IPS DF 4.7 (cell line): ENCODE measurements around the gene GJB6.
"Not testable (repeated sequence)": the region's sequence is repeated elsewhere in the genome, so short reads cannot be mapped to it uniquely, and the experiment has no call there.

Experiments used
- DNase-seq: peaks from one replicate; pipeline ENCODE4 v3.0.0-alpha.2; 2013; ENCODE audit warnings: low spot score; ENCODE audit errors: extremely low read depth

GJB6 gene

DNA sequence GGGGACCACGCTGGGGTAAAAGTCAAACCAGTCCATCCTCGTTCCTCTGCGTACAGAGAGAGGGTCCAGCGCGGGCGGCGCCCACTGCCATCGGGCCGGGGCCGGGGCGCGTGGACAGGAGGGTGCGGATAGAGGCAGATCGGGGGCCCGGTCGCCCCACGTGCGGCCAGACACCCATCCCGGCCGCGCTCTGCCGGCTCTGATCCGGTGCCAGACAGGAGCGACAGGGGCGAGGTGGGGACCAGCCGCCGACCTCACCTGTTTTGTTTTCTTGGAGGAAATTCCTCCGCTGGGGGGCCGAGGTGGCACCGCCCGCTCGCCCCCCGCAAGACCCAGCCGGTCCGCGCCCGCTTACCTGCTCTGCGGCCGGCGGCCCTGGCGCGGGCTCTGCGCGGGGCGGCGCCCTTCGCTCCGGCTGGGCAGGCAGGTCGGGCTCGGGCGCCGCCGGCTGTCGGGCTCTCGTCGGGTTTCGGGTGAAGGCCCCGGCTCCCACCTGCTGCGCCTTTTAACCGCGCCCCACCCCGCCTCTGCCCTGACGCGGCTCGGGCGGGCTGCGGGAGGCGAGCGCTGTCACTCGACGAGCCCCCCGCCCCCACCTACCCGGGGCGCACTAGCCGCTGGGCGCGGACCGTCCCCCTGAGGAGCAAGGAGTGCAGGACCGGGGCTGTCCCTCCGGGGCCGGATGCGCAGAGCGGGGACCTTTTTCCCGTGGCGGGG, at the start of gene GJB6:
Gene GJB6 (minus strand): TSS at position 481 of the 717 bp plus-strand sequence. CDS start 8,839 bp downstream, outside the sequence.
- DNase-seq, result no peak

DNA sequence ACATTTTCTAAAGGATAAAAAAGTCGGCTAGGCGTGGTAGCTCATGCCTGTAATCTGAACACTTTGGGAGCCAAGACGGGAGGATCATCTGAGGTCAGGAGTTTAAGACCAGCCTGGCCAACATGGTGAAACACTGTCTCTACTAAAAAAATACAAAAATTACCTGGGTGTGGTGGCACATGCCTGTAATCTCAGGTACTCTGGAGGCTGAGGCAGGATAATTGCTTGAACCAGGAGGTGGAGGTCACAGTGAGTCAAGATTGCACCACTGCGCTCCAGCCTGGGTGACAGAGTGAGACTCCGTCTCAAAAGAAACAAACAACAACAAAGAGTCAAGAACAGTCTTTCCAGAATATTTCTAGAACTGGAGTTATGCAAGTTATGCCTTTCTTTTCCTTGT, 44.8 kb upstream of the GJB6 start:
- DNase-seq, result not testable (repeated sequence)

DNA sequence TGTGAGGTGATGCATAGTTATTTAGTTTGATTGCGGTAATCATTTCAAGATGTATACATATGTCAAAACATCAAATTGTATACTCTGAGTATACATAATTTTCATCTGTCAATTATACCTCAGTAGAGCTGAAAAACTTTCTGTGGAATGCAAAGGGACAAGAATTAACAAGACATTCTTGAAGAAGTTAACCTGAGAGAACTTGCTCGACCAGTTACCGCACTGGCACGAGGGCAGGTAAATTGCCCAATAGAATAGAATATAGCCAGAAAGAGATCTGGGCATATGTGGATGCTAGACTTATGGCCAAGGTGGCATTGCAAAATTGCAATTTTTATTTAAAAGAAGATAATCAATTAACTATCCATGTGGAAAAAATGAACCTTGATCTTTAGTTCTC, 42.3 kb upstream of the GJB6 start:
- DNase-seq, result no peak

DNA sequence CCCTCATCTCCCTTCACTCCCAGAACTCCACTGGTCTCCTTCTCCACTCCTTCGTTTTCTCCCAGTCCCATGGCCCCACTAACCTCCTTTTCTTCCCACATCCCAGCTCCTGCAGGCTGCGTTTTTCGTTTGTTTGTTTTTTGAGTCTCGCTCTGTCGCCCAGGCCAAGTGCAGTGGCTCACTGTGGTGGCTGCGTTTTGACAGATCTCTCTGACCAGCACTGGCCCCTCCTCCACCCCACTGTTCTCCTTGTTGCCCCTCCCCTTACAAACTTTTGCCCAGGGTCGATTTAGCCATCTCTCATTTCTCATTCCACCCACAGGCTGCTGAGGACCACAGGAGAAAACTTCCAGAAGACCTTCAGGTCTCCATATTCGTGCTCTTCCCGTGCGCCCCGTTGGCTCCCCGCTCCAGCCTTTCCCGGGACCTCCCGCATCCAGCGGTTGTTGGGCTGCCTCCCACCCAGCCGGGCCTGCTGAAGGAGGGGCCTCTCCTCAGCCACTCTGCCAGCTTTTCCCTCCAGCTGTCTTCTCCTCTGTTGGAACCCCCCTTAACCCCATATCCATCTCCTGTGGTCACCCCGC, 40.6 kb upstream of the GJB6 start:
- no peak for DNase-seq

DNA sequence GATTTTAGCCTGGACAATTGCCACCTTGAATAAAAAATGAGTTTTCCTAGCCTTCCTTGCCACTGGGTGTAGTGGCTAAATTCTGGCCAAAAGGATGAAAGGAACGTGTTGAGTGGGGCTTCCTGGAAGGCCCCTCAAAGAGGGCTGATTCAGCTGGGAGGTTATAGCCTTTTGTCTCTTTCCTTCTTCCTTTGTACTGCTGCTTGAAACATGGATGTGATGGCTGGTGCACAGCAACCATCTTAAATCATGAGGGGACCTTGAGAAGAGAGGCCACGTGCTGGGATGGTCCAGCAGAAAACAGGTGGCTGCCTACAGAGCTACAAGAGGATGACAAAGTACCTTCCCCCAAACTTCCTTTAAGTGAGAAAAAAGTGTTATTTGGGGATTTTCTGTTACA, 40.0 kb upstream of the GJB6 start:
- DNase-seq, result no peak

DNA sequence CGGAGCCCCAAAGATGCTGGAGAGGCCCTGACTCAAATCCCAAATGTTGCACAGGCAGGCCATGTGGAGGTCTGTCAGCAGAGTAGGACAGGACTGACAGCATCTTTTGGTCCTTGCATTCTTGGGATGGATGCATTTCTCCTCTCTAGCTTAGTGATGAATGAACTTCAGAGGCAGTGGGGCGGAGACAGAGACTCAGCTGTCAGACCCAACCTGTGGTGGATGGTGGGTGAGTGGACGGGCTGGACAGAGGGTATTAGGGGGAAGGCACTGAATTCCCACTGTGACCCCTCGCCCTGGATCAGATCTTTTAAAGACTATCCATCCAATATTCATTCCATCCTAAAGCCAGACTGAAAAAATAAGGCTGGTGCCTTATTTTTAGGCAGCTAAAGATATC, 39.3 kb upstream of the GJB6 start:
- DNase-seq, result no peak

DNA sequence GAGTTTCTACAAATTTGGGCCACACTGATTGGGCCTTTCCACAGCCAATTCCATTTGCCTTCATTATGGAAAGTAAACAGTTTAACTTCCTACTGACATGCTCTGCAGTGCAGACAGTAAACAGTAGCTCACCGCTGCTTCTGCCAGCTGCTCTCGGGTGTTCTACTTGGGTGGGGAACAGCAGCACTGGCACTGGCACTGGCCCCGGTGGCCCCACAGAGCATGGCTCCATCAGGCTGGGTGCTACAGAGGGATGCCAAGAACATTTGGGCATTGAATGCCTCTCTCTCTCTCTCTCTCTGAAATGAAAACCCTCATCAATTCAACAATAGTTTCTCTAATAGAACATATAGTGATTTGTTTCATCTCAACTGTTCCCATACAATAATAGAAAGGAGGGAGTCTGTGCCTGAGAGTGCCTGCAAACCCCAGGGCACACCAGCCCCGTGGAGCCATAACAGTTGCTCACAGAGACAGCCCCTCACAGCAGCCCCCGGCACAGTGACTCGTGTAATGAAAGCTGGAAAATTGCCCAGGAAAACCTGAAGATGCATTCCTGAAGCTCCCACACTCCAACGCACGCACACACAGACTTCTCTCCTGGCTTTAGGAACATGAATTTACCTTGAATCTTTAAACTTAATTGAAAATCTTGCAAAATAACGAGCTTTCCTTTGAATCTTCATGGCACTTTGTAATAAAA, 38.2 kb upstream of the GJB6 start:
- no peak for DNase-seq

DNA sequence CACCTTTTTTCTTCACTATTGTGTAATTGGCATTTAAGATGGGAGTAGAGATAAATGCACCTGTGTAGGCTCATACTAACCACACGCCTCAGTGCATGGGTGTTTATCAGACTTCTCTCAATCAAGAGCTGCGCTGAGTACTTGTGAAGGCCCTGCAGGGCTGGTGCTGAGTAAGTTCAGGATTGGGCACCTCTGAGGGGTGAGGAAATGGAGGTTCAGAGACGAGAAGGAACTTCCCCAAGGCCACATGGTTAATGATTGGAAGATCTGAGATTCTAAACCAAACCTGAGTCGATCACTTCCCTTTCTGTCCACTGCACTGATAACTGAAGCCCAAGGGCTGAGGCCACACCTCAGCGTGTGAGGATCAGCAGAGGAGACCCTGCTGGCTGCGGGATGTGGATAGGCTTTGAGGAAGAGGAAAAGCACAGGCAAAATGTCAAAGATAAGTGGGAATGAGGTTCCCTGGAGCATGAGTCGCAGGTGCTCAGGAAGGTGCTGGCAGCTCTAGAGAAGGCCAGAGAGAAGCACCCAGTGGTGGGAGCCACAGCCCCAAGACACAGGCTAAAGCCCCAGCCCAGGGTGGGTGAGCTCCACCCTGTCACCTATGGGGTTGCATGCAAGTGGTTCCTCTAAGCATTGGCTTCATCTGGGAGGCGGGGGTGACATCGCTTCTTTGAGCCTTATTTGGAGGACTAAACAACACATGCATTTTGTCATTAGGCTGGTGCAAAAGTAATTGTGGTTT, 32.3 kb upstream of the GJB6 start:
- DNase-seq, result no peak

DNA sequence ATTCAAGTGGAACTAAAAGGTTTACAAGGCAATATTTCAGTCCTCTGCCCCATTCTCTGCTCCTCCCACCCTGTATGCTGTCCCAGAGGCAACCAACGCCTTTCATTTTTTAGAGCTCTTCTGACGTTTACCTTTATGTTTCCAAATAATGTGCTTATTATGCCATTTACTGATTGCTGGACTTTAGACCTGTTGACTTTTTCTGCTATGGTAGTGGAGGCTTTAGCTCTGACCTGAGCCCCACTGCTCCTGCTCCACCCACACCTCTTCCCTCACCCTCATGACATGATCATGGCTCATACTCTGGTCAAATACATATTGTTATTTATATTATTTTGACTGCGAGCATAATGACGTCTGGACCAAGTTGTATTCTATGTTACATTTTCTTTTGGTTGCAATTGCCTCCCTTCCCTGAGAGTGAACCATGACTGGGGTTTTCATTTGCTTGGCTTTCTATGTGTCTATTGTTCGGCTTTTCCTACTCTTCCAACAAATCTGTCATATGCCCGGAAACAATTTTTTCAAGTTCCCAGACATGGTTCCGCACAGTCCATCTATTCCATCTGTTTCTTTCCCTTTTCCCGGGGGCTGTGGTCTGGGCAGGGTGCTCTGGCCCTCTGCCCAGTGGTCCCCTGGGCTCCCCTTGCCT, 31.4 kb upstream of the GJB6 start:
- no peak for DNase-seq

DNA sequence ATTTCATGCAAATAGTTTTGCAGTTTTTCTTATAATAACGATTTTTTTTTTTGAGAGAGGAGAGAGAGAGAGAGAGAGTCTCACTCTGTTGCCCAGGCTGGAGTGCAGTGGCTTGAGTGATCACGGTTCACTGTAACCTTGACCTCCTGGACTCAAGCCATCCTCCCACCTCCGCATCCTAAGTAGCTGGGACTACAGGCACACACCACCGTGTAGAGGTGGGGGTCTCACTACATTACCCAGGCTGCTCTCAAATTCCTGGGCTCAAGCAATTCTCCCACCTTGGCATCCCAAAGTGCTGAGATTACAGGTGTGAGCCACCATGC, 26.8 kb upstream of the GJB6 start:
- no peak for DNase-seq

DNA sequence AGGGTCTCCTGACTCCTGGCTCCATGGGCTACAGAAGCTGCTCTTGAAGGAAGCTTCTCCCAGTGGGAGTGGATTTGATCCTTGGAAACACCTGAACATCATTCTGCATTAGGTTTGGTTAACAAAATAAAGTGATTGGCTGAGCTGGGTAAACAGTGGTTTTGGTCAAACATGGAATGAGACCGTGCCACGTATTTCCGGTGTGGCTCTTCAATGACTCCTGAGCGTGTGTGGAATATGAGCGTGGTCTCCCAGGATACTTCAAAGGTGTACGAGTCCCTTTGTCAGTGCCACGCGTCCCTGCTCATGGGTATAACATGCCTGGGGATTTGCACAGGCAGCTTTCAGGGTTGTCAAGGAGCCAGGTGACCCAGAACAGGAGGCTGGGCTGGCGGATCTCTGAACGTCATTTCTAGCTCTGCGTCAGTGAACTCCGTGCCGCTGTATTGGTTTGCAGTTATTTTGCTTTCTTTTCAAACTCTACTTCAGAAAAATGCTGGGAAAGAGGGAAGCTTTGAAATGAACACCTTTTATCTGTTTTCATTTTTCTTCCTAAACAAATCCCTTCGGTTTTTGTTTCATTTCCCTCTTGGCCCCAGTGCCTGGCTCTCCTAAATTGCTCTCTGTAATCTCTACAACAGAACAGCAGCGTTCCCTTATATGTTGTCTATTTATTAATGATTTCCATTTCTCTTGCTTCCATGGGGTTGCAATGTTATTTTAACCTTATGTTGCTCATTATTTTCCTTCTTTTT, 26.3 kb upstream of the GJB6 start:
- no peak for DNase-seq

DNA sequence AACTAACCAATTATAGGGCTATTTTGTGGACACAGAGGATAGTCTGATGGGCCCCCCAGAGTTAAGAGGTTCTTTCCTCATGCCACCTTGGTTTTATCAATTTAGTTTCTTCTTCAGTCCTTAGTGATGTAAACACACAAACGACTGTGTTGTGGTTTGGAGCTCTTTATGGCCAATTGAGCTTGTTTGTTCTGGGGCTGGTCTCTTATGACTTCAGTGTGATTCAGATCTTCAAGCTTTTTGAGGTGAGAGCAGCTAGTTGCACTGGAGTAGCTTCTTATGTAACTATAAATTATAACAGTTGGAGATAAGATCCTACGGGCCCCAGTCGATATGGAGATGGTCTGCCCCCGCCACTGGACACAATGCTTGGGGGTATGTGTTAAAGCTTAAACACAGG, 22.0 kb upstream of the GJB6 start:
- DNase-seq, result no peak

DNA sequence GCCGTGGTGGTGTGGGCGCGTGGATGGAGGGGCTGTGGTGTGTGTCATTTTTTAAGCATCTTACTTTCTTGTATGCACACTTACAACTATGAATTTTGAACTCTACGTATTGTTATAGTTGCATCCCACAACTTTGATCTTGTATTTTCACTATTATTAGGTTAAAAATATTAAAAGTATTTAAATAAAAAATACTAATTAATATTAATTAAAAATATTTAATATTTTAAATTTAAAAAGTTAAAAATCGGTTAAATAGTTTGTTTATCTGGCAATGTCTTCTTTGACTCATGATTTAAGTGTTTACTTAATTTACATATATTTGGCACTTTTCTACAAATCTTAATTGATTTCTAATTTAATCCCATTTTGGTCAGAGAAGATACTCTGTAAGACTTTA, 17.8 kb upstream of the GJB6 start:
- no peak for DNase-seq

DNA sequence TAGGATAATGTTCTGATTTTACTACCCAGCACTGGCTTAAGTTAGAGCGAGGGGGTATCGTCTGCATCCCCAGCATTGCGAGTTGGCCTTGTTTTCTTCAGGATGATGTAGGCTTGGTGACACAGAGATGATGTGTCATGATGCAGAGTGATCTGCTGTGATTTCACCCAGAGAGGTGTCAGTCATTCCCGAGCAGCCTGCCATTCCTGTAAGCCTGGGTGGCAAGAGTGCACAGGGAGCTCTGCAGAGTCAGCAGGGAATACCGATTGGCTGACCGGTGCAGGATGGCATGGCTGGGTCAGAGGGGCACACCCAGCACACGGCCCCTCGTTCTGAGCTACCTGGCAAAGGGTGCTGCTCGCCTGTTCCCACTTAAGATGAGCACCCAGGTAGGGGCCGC, 15.8 kb upstream of the GJB6 start:
- no peak for DNase-seq

DNA sequence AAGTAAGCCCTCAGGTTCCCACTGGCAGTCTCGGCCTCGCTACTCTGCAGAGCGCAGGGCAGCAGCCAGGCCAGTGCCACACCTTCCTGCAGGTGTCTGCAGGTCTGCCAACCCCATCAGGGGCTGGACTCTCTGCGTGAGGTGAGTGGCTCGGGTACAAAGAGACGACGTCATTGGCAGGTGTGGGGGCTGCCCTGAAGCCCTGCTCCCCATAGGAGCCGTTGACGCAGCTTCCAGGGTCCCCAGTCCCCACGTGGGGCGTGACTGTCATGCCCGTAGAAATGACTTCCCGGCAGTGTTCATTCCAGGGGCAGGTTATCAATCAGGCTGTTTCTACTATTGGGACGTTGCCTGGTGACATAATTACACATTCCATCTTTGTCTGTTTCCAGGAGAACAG, 15.3 kb upstream of the GJB6 start:
- no peak for DNase-seq

DNA sequence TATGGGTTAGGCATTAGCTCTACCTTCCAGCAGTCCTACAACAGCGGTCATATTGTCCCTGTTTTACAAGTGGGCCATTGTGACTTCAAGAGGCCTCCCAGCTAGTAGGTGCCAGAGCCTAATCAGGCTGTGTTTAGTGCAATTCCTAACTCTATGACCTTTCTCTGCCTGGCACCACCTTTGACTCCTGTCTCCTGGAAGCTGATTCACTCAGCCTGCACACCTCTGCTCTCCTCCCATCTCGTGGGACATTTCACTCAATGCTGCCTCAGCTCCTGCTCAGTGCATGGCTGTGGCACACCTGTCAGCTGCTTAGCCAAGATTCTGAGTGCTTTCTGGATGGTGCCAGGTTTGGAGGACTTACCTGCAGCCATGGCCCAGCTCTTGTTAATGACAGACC, 9.5 kb upstream of the GJB6 start:
- DNase-seq, result no peak

DNA sequence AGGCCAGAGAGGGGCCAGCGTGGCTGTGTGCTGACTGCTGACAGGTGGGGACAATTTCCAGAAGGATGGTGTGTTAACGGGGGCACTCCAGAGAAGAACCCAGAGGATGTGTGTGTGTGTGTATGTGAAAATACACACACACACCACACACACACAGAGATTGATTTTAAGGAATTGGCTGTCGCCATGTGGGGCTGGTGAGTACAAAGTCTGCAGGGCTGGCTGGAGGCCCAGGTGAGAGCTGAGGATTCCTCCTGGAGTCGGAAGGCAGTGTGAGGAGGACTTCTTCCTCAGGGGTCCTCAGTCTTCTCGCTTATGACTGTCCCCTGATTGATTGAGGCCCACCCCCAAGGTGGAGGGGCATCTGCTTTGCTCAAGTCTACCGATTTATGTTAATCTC, 7.6 kb upstream of the GJB6 start:
- no peak for DNase-seq

DNA sequence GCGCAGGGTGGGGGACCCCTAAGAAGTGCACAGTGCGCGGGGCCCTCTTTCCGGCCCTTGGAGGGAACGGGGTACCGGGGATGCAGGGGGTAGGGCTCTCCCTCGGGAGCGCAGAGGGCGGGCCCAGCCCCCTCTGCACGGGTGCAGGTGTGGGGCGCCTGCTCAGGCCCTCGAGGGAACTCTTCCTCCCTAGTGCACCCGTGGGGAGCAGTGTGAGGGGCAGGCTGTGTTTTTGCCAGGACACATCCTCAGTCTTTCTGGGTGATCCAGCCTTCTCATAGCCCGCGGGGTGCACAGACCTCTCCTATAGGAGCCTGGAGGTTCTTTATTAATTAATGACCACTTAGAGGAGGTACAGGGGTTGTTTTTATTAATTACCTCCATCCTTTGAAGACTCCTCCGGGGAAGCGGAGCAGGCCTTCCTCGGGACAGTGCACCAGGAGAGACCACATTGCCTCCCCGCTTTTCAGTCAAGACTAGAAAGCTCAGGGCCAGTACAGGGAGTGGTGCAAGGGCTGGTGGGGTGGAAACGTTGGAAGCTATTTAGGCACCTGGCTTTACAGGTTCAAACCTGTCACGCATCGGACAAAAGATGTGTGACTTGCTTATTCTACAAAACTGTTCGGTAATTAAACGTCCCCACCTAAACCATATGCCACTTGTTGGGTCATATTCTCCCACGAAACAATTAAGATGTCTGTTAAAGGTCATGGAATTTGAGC, 598 bp upstream of the GJB6 start:
- DNase-seq, result no peak

DNA sequence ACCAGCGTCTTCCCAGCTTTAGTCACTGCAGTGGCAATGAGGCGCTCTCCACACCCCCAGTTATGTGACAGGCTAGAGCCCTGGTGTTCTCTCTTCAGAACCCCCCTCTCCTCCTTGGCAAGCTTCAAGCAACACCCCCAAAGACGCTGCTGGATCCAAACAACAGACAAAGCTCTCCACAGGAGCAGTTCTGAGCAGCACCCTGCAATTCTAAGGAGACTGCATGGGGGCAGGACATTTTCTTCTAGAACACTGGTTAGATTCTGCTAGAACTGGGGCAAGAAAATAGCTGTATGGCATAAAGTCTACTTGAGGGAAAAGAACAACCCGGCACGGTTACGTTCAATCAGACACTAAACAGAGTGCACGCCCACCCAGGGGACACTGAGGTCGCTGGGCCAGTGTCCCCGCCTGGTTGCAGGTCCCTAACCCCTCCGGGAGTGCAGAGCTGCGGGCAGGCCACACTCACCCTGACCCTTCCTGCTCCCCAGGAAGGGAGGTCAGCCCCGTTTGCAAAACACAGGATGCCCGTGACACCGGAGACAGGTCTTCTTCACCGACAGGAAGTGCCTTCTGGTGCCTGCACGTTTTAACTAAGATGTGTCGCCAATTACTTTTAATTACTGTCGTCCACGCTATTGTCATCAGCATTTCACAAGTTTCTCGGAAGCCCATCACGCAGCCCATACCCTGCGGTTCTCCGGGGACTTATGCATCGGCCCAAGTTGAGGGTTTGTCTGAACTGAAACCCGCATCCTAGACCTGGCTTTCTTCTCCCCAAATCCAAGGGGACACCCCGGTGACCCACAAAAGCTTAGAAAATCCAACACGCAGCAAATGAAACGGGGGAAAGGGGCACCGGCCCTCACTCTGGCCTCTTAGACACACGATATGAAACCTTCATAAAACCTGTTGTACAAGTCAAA, 943 bp downstream of the GJB6 start:
- DNase-seq, result no peak
